NCI-H2227 treated with DMSO at 0.1 percent for 48 hours (cell line): ENCODE data around the gene CD38.

Source experiments
- DNase-seq: peaks from one replicate; lab custom pipeline; 2025; lab: John Stamatoyannopoulos, UW

CD38 gene

GRCh38 chr4:15899511-15899910, 121.4 kb downstream of the CD38 start:
- DNase-seq: no peak

DNA sequence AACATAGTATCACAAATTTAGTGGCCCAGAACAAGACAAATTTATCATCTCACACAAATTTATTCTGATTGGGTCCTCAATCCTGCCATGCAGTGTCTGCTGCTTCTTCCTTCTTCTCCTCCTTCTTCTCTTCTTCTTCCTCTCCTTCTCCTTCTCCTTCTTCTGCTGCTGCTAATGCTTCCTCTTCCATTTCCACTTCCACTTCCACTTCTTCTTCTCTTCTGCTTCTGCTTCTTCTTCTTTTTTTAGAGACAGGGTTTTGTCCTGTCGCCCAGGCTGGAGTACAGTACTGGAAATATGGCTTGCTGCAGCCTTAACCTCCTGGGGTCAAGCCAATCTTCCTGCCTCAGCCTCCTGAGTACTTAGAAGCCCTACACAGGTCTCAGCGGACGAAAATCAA, 122.9 kb downstream of the CD38 start:
- DNase-seq: no peak

GRCh38 chr4:15901998-15902397, 123.9 kb downstream of the CD38 start:
- no peak for DNase-seq

DNA sequence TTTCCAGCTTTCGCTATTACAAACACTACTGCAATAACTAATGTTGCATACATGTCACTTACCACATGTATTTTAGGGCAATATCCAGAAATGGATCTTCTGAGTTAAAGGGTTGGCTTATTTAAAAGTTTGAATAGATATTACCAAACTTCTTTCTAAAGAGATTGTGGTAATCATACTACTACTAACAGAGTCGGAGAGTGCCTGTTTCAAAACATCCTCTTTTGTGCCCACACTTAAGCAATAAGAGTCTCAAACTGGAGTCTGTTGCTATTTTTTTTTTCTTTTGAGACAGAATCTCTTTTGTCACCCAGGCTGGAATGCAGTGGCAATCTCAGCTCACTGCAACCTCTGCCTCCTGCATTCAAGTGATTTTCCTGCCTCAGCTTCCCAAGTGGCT, 124.6 kb downstream of the CD38 start:
- no peak for DNase-seq
